H9 (cell line): ENCODE results near the gene KCTD7. TPM values are rescaled to one million over a fixed set of nuclear protein-coding genes. Genes with fewer than 3 reads are reported as not detected.

Experiments
- DNase-seq: peaks from one replicate; pipeline ENCODE4 v3.0.0-alpha.2; 2017
- H2AFZ ChIP-seq: one replicate; pipeline ENCODE4 v1.6.1; 2013; ENCODE audit warnings: mild to moderate bottlenecking, low read length, control low read depth, moderate library complexity
- H2AK5ac ChIP-seq: 2 replicates; pipeline ENCODE4 v1.6.1; 2013; ENCODE audit warnings: low read length, control low read depth, mixed read lengths; ENCODE audit not compliant: insufficient read length
- H2BK120ac ChIP-seq: one replicate; pipeline ENCODE4 v1.6.1; 2013; ENCODE audit warnings: low read depth, mild to moderate bottlenecking, low read length, control low read depth, inconsistent platforms; ENCODE audit not compliant: poor library complexity, severe bottlenecking
- H2BK12ac ChIP-seq: 2 replicates; pipeline ENCODE4 v1.6.1; 2013; ENCODE audit warnings: low read length, control low read depth, mixed read lengths, low read depth; ENCODE audit not compliant: insufficient read length
- H2BK15ac ChIP-seq: 2 replicates; pipeline ENCODE4 v1.6.1; 2013; ENCODE audit warnings: low read depth, low read length, control low read depth
- H2BK20ac ChIP-seq: one replicate; pipeline ENCODE4 v1.6.1; 2013; ENCODE audit warnings: low read depth, mild to moderate bottlenecking, low read length, control low read depth, inconsistent platforms; ENCODE audit not compliant: poor library complexity, severe bottlenecking
- H2BK5ac ChIP-seq: 2 replicates; pipeline ENCODE4 v1.6.1; 2013; ENCODE audit warnings: low read length, control low read depth, mixed read lengths; ENCODE audit not compliant: insufficient read length
- H3K14ac ChIP-seq: 2 replicates; pipeline ENCODE4 v1.6.1; 2013; ENCODE audit warnings: low read length, control low read depth; ENCODE audit not compliant: insufficient read depth
- H3K18ac ChIP-seq: 2 replicates; pipeline ENCODE4 v1.6.1; 2013; ENCODE audit warnings: low read depth, mild to moderate bottlenecking, mixed read lengths, low read length, control low read depth; ENCODE audit not compliant: insufficient read length
- H3K23ac ChIP-seq: 2 replicates; pipeline ENCODE4 v1.6.1; 2013; ENCODE audit warnings: low read length, control low read depth, mixed read lengths, low read depth; ENCODE audit not compliant: insufficient read length
- H3K23me2 ChIP-seq: 2 replicates; pipeline ENCODE4 v1.6.1; 2013; ENCODE audit warnings: low read depth, mild to moderate bottlenecking, mixed read lengths, low read length, control low read depth; ENCODE audit not compliant: insufficient read length, poor library complexity, severe bottlenecking
- H3K27ac ChIP-seq: 2 replicates; pipeline ENCODE4 v1.5.1; 2013; ENCODE audit warnings: low read length, control low read depth, mixed read lengths, low read depth; ENCODE audit not compliant: insufficient read length
- H3K27me3 ChIP-seq: 2 replicates; pipeline ENCODE4 v1.6.1; 2013; ENCODE audit warnings: low read length, control low read depth, inconsistent platforms; ENCODE audit not compliant: insufficient read depth
- H3K4ac ChIP-seq: 2 replicates; pipeline ENCODE4 v1.6.1; 2013; ENCODE audit warnings: low read depth, mild to moderate bottlenecking, control low read depth, inconsistent platforms, low read length, moderate library complexity
- H3K4me1 ChIP-seq: 2 replicates; pipeline ENCODE4 v1.6.1; 2013; ENCODE audit warnings: low read length, control low read depth, inconsistent platforms; ENCODE audit not compliant: insufficient read depth
- H3K4me2 ChIP-seq: 2 replicates; pipeline ENCODE4 v1.6.1; 2013; ENCODE audit warnings: low read length, control low read depth, mixed read lengths; ENCODE audit not compliant: insufficient read length, insufficient read depth
- H3K56ac ChIP-seq: 2 replicates; pipeline ENCODE4 v1.6.1; 2013; ENCODE audit warnings: low read depth, mild to moderate bottlenecking, mixed read lengths, low read length, control low read depth; ENCODE audit not compliant: insufficient read length
- H3K79me1 ChIP-seq: 2 replicates; pipeline ENCODE4 v1.6.1; 2013; ENCODE audit warnings: low read depth, mild to moderate bottlenecking, moderate library complexity, low read length, control low read depth, inconsistent platforms; ENCODE audit not compliant: insufficient read depth, poor library complexity, severe bottlenecking
- H3K79me2 ChIP-seq: 2 replicates; pipeline ENCODE4 v1.6.1; 2013; ENCODE audit warnings: low read length, control low read depth, inconsistent platforms; ENCODE audit not compliant: insufficient read depth
- H3K9ac ChIP-seq: 2 replicates; pipeline ENCODE4 v1.6.1; 2013; ENCODE audit warnings: low read length, control low read depth, mixed read lengths; ENCODE audit not compliant: insufficient read length; ENCODE audit errors: extremely low read depth
- H3K9me3 ChIP-seq: one replicate; pipeline ENCODE4 v1.6.1; 2013; ENCODE audit warnings: low read depth, low read length, inconsistent platforms; ENCODE audit not compliant: control insufficient read depth
- H3T11ph ChIP-seq: one replicate; pipeline ENCODE4 v1.6.1; 2013; ENCODE audit warnings: mild to moderate bottlenecking, low read length, control low read depth, inconsistent platforms
- H4K20me1 ChIP-seq: one replicate; pipeline ENCODE4 v1.6.1; 2013; ENCODE audit not compliant: control insufficient read depth, insufficient read length, insufficient read depth
- H4K5ac ChIP-seq: 2 replicates; pipeline ENCODE4 v1.6.1; 2013; ENCODE audit warnings: low read depth, mild to moderate bottlenecking, mixed read lengths, low read length, control low read depth; ENCODE audit not compliant: insufficient read length
- H4K8ac ChIP-seq: replicated peaks from 2 replicates; pipeline ENCODE4 v1.6.1; 2013; ENCODE audit warnings: low read length, control low read depth, mixed read lengths, low read depth; ENCODE audit not compliant: insufficient read length
- H4K91ac ChIP-seq: 2 replicates; pipeline ENCODE4 v1.6.1; 2013; ENCODE audit warnings: low read depth, mild to moderate bottlenecking, moderate library complexity, mixed read lengths, low read length, control low read depth; ENCODE audit not compliant: insufficient read length
- H3K27ac Mint-ChIP-seq, 3 experiments: 2 replicates in 2 of 3; 3 replicates in 1 of 3; pipeline ENCODE4 v1.8.0; 2020 to 2021; ENCODE audit warnings: mixed read lengths in 3 of 3, mild to moderate bottlenecking in 1 of 3, moderate library complexity in 1 of 3
- H3K27me3 Mint-ChIP-seq: 2 replicates; pipeline ENCODE4 v1.8.0; 2021; ENCODE audit warnings: low read depth, mild to moderate bottlenecking, moderate library complexity, mixed read lengths
- H3K36me3 Mint-ChIP-seq, 3 experiments: 2 replicates in 2 of 3; 3 replicates in 1 of 3; pipeline ENCODE4 v1.8.0; 2020 to 2021; ENCODE audit warnings: low read depth in 3 of 3, mixed read lengths in 3 of 3; ENCODE audit not compliant: insufficient read depth in 1 of 3
- H3K4me1 Mint-ChIP-seq, 2 experiments: 2 replicates each; pipeline ENCODE4 v1.8.0; 2020; ENCODE audit warnings: mixed read lengths in 2 of 2
- H3K4me3 Mint-ChIP-seq, 2 experiments: 2 replicates in 1 of 2; 3 replicates in 1 of 2; pipeline ENCODE4 v1.8.0; 2020 to 2021; ENCODE audit warnings: mild to moderate bottlenecking in 2 of 2, mixed read lengths in 2 of 2, moderate library complexity in 1 of 2
- H3K9me3 Mint-ChIP-seq, 2 experiments: 2 replicates in 1 of 2; 3 replicates in 1 of 2; pipeline ENCODE4 v1.8.0; 2020; ENCODE audit warnings: mild to moderate bottlenecking in 2 of 2, mixed read lengths in 2 of 2, moderate library complexity in 1 of 2
- CTCF ChIP-seq: fragments of 200-600 bp; sonication (generic); conservative IDR thresholded peaks from 3 replicates; pipeline ENCODE4 v1.8.0; 2021; ENCODE audit warnings: antibody characterized with exemption, mild to moderate bottlenecking
- WGBS: extraction: QIAGEN DNeasy Blood & Tissue Kit; methylation state at CpG from one replicate; pipeline ENCODE4 v1.1.7; 2013; ENCODE audit warnings: missing lambda C conversion rate, low lambda C conversion rate, mixed read lengths; ENCODE audit not compliant: insufficient read length; ENCODE audit errors: extremely low coverage; 5-methylcytosine and 5-hydroxymethylcytosine counted together
- total RNA-seq: library from RNA; stranded (reverse); gene quantifications from 2 replicates; pipeline ENCODE4 v1.2.1, GENCODE V29; 2021

The KCTD7 gene
- total RNA-seq, 1 experiment from 2014 or later: 8.9 TPM

GRCh38 chr7:66679633-66680244 lies 51.1 kb downstream of the KCTD7 start:
- Histone ChIP-seq H2BK120ac (no peak overlapping the region), H2BK15ac (no peak overlapping the region), H4K5ac (no peak overlapping the region), H3K18ac (no peak overlapping the region), H3K9me3 (no peaks in the 10 kb centered on the region), H3K79me1 (no peaks in the 10 kb centered on the region), H2BK20ac (no peak overlapping the region), H3K56ac (no peak overlapping the region), H2BK5ac (no peak overlapping the region), H3K4me1 (no peaks in the 10 kb centered on the region; the same call in 1 of the 2 replicates), H4K91ac (no peak overlapping the region), H4K8ac (no peak overlapping the region), H3K4me2 (no peak overlapping the region), H2AK5ac (no peak overlapping the region), H2BK12ac (no peak overlapping the region), H3K4ac (no peak overlapping the region), H3T11ph (no peak overlapping the region), H2AFZ (no peak overlapping the region), H3K23ac (no peak overlapping the region), H3K27me3 (no peaks in the 10 kb centered on the region), H3K27ac (no peak overlapping the region), H3K14ac (no peak overlapping the region), H3K23me2 (peaks cover 4% of the 10 kb centered on the region), H3K9ac (no peak overlapping the region), H4K20me1 (no peaks in the 10 kb centered on the region), H3K79me2 (no peaks in the 10 kb centered on the region; the same call in 1 of the 2 replicates)
- H3K4me3 Mint-ChIP-seq: no peak overlapping the region; a peak in 1 of 5 replicates
- no peaks in the 10 kb centered on the region for H3K9me3 Mint-ChIP-seq
- no peaks in the 10 kb centered on the region for H3K36me3 Mint-ChIP-seq
- no CpG with 5 or more reads among the region's 3 CpGs for WGBS
- H3K27ac Mint-ChIP-seq: no peak overlapping the region
- no peak for DNase-seq
- H3K4me1 Mint-ChIP-seq: peaks cover 3 to 13% of the 10 kb centered on the region in 2 experiments; a peak in 3 of 4 replicates
- TF ChIP-seq CTCF: no peak
- H3K27me3 Mint-ChIP-seq: no peaks in the 10 kb centered on the region; the same call in 1 of the 2 replicates
